Activated CD8-positive, alpha-beta T cell treated with anti-CD3 and anti-CD28 coated beads for 36 hours (primary cell): ENCODE measurements around the gene GPBP1L1. TPM values are rescaled to one million over a fixed set of nuclear protein-coding genes. Genes with fewer than 3 reads are reported as not detected.

Experiments used
- ATAC-seq: fragments of 200-7000 bp; cut with Tn5 transposase; one replicate; pipeline ENCODE4 v1.10.0; 2021; ENCODE audit warnings: mild to moderate bottlenecking, moderate library complexity
- CTCF ChIA-PET: fragments of 350-600 bp; sonication (Branson Sonifier 250); formaldehyde crosslinking; loops from one replicate; lab custom pipeline; 2021; ENCODE audit warnings: antibody characterized with exemption; lab: Charles Lee
- POLR2A ChIA-PET: fragments of 350-600 bp; sonication (Branson Sonifier 250); formaldehyde crosslinking; loops from one replicate; lab custom pipeline; 2021; ENCODE audit warnings: antibody characterized with exemption; lab: Charles Lee
- DNase-seq: peaks from one replicate; pipeline ENCODE4 v3.0.0-alpha.2; 2020
- H3K27ac Mint-ChIP-seq: one replicate; pipeline ENCODE4 v1.8.0; 2021; ENCODE audit warnings: mild to moderate bottlenecking, mixed read lengths
- H3K27me3 Mint-ChIP-seq: one replicate; pipeline ENCODE4 v1.8.0; 2021; ENCODE audit warnings: mixed read lengths
- H3K36me3 Mint-ChIP-seq: one replicate; pipeline ENCODE4 v1.8.0; 2021; ENCODE audit warnings: low read depth, mixed read lengths
- H3K4me1 Mint-ChIP-seq: one replicate; pipeline ENCODE4 v1.8.0; 2021; ENCODE audit warnings: low read depth, mixed read lengths
- H3K4me3 Mint-ChIP-seq: one replicate; pipeline ENCODE4 v1.8.0; 2021; ENCODE audit warnings: mild to moderate bottlenecking, moderate library complexity, mixed read lengths
- H3K9me3 Mint-ChIP-seq: one replicate; pipeline ENCODE4 v1.8.0; 2021; ENCODE audit warnings: mixed read lengths
- intact Hi-C: fragments of 100-400 bp; cut with micrococcal nuclease; formaldehyde crosslinking; loops from one replicate; pipeline ENCODE4 v1.10.0; 2022
- total RNA-seq, 2 experiments: library from RNA; stranded (reverse); gene quantifications; one replicate each; pipeline ENCODE4 v1.2.3, GENCODE V29; 2021
- TF ChIP-seq, protein P1 (sequence below): fragments of 200-600 bp; IDR thresholded peaks from one replicate; pipeline ENCODE4 v1.8.0; 2022; ENCODE audit warnings: antibody characterized with exemption, mild to moderate bottlenecking

GPBP1L1 gene
- total RNA-seq, 2 experiments from 2014 or later, result 95.7 to 105 TPM

DNA sequence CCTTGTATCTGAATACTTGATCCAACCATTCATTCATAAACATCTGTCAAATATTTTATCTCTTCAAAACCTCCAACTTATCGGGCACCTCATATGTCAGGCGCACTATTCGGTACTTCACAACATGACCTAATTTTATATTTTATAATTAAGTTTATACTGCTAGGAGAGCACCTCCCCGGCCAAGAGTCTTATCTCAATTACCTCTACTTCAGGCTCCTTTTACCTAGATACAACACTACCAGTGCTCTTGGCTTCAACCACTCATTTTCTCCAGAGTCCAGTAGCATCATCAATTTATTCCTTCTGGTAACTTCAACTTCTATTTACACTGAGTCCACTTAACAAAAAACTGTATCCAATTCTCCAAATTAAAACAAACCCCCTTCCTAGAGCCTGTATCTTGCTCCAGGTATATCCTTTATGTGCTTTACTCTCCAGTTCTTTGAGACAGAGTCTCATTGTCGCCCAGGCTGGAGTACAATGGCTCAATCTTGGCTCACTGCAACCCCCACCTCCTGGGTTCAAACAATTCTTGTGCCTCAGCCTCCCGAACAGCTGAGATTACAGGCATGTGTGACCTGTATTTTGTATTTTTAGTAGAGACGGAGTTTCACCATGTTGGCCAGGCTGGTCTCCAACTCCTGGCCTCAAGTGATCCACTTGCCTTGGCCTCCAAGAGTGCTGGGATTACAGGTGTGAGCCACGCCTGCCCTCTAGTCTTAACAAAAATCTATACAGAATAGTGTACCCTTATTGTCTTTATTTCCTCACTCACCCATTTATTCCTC, 18.8 kb downstream of the GPBP1L1 start:
- DNase-seq (no peak), ATAC-seq (no peak)
- H3K9me3 Mint-ChIP-seq, result no peaks in the 10 kb centered on the region
- intact Hi-C loops, result no loop called here
- no peaks in the 10 kb centered on the region for H3K27me3 Mint-ChIP-seq
- CTCF ChIA-PET, result no interaction called here
- H3K27ac Mint-ChIP-seq, result no peak overlapping the region
- POLR2A ChIA-PET, result interaction anchor here (0.6 to 1.8 kb wide), 3 partner anchors 11 to 153 kb away, joined by 3 to 5 read pairs (median 3); no protein-coding TSS in a partner anchor
- TF ChIP-seq, protein P1, sequence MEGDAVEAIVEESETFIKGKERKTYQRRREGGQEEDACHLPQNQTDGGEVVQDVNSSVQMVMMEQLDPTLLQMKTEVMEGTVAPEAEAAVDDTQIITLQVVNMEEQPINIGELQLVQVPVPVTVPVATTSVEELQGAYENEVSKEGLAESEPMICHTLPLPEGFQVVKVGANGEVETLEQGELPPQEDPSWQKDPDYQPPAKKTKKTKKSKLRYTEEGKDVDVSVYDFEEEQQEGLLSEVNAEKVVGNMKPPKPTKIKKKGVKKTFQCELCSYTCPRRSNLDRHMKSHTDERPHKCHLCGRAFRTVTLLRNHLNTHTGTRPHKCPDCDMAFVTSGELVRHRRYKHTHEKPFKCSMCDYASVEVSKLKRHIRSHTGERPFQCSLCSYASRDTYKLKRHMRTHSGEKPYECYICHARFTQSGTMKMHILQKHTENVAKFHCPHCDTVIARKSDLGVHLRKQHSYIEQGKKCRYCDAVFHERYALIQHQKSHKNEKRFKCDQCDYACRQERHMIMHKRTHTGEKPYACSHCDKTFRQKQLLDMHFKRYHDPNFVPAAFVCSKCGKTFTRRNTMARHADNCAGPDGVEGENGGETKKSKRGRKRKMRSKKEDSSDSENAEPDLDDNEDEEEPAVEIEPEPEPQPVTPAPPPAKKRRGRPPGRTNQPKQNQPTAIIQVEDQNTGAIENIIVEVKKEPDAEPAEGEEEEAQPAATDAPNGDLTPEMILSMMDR, result no peak
- peaks cover 17% of the 10 kb centered on the region for H3K36me3 Mint-ChIP-seq
- H3K4me3 Mint-ChIP-seq, result no peak overlapping the region
- H3K4me1 Mint-ChIP-seq, result peaks cover 44% of the 10 kb centered on the region

DNA sequence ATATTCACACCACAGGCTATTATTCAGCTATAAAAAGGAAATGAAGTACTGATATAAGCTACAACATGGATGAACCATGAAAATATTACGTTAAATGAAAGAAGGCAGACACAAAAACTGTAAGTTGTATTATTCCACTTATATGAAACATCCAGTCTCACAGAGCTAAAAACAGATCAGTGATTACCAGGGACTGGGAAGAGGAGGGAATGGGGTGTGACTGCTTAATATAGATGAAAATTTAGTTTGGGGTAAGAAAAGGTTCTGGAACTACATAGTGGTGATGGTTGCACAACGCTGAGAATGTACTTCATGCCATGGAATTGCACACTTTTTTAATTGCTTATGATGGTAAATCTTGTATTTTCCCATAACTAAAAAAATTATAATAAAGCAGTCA, 19.5 kb downstream of the GPBP1L1 start:
- Mint-ChIP-seq H3K4me1 (peaks cover 42% of the 10 kb centered on the region), H3K27me3 (no peaks in the 10 kb centered on the region), H3K4me3 (no peak overlapping the region), H3K36me3 (peaks cover 17% of the 10 kb centered on the region), H3K27ac (no peak overlapping the region), H3K9me3 (no peaks in the 10 kb centered on the region)
- TF ChIP-seq, protein P1, result no peak
- DNase-seq (no peak), ATAC-seq (no peak)
- ChIA-PET CTCF (no interaction called here), POLR2A (no interaction called here)
- intact Hi-C loops, result no loop called here

DNA sequence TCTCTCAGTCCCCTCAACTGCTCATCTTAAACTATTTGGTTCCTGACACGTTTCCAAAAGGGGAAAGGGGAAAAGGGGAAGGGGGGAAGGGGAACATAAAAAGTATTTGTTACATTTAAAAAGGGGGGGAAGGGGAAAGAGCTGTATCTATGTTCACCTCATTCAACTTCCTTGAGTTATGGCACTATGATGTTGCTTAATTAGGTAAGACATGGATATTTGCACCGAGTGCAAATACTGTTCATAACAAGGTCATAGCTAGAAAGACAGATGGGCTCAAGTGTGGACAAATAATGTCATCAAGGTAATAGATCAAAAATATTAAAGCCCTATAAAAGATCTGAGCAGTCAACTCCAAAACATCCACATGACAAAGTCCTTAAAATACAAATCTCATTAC, 26.0 kb downstream of the GPBP1L1 start:
- TF ChIP-seq, protein P1, result no peak
- Mint-ChIP-seq H3K27me3 (no peaks in the 10 kb centered on the region), H3K36me3 (peaks cover 31% of the 10 kb centered on the region), H3K9me3 (no peaks in the 10 kb centered on the region), H3K4me3 (no peak overlapping the region), H3K4me1 (peaks cover 6% of the 10 kb centered on the region), H3K27ac (peak overlapping the region; percentile 24)
- ChIA-PET CTCF (no interaction called here), POLR2A (interaction anchor here (0.6 to 1.5 kb wide), 2 partner anchors 9 to 26 kb away, joined by 3 to 4 read pairs; partner anchors contain the start of gene GPBP1L1)
- ATAC-seq (no peak), DNase-seq (no peak)
- intact Hi-C loops, result no loop called here

DNA sequence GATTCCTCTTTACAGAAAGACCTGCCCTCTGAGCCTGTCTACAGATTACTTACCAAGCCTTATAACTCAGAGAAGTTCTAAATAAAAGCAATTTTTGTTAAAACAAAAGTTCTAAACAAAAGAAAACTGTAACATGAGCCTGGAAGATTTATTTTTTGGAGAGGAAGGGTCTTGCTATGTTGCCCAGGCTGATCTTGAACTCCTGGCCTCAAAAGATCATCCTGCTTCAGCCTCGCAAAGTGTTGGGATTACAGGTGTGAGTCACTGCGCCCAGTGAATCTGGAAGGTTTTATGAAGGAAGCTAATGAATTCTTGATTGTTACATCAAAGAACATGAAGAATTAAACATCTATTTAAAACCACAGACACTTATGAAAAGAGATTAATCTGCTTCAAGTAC, 27.1 kb downstream of the GPBP1L1 start:
- CTCF ChIA-PET, result no interaction called here
- no peaks in the 10 kb centered on the region for H3K27me3 Mint-ChIP-seq
- H3K36me3 Mint-ChIP-seq, result peaks cover 36% of the 10 kb centered on the region

More for the DNA sequence above, 27.1 kb downstream of the GPBP1L1 start:
- Mint-ChIP-seq H3K4me1 (peaks cover 11% of the 10 kb centered on the region), H3K4me3 (no peak overlapping the region), H3K9me3 (no peaks in the 10 kb centered on the region), H3K27ac (no peak overlapping the region)
- POLR2A ChIA-PET, result interaction anchor here (1.5 kb wide), 1 partner anchor 27 kb away, joined by 4 read pairs; the partner anchor contains the start of gene GPBP1L1
- DNase-seq, result no peak
- intact Hi-C loops, result no loop called here
- TF ChIP-seq, protein P1, result no peak
- no peak for ATAC-seq
